Tibial nerve (tissue), 4 donors: ENCODE measurements around the gene FIP1L1. TPM values are rescaled to one million over a fixed set of nuclear protein-coding genes. Genes with fewer than 3 reads are reported as not detected.

Experiments used
- DNase-seq, 2 donors: peaks; one replicate each; pipeline ENCODE4 v3.0.0-alpha.2; 2019; ENCODE audit warnings: low spot score in 2 of 2
- H3K27ac ChIP-seq, 4 donors: fragments of 200-600 bp; sonication (generic) in 3 of 4; one replicate each; pipeline ENCODE4 v1.5.1; 2017 to 2019; ENCODE audit warnings: mild to moderate bottlenecking in 1 of 4
- H3K27me3 ChIP-seq, 2 donors: fragments of 200-600 bp; sonication (generic) in 1 of 2; one replicate each; pipeline versions ENCODE4 v1.5.1 to v1.6.0; 2017 to 2019
- H3K36me3 ChIP-seq, 3 donors: fragments of 200-600 bp; sonication (generic); one replicate each; pipeline ENCODE4 v1.5.1; 2018 to 2019
- H3K4me1 ChIP-seq, 4 donors: fragments of 200-600 bp; sonication (generic) in 3 of 4; one replicate each; pipeline ENCODE4 v1.5.1; 2017 to 2019
- H3K4me3 ChIP-seq, 4 donors: fragments of 200-600 bp; sonication (generic) in 3 of 4; one replicate each; pipeline ENCODE4 v1.5.1; 2017 to 2019; ENCODE audit warnings: mild to moderate bottlenecking in 1 of 4, moderate library complexity in 1 of 4
- H3K9me3 ChIP-seq, 4 donors: fragments of 200-600 bp; sonication (generic) in 3 of 4; one replicate each; pipeline ENCODE4 v1.5.1; 2017 to 2019
- EP300 ChIP-seq, 2 donors: sonication (generic); formaldehyde crosslinking; IDR thresholded peaks; one replicate each; pipeline ENCODE4 v1.6.1; 2017; ENCODE audit warnings: antibody characterized with exemption in 2 of 2, mild to moderate bottlenecking in 1 of 2
- POLR2A ChIP-seq, 2 donors: fragments of 450-650 bp; IDR thresholded peaks; one replicate each; pipeline ENCODE4 v1.6.1; 2017; ENCODE audit warnings: antibody characterized with exemption in 2 of 2, mild to moderate bottlenecking in 2 of 2, moderate library complexity in 2 of 2
- WGBS, 2 donors: methylation state at CpG; one replicate each; pipeline ENCODE4 v1.1.5; 2018; 5-methylcytosine and 5-hydroxymethylcytosine counted together
- total RNA-seq, 4 donors: library from RNA; depleted of rRNA; stranded (reverse); fragments of >200 nt; gene quantifications; one replicate each; pipeline ENCODE4 v1.1.0, GENCODE V29; 2016
- TF ChIP-seq, protein P1 (sequence below), 5 experiments: fragments of 200-600 bp in 3 of 5; fragments of 450-650 bp in 2 of 5; sonication (generic) in 3 of 5; IDR thresholded peaks; one replicate each; pipeline ENCODE4 v1.5.1; 2016 to 2019; ENCODE audit warnings: antibody characterized with exemption in 5 of 5, mild to moderate bottlenecking in 3 of 5, moderate library complexity in 2 of 5

Gene FIP1L1
- total RNA-seq, 4 donors from 2014 or later = 43.2 to 56.4 (median 51.8) TPM

DNA sequence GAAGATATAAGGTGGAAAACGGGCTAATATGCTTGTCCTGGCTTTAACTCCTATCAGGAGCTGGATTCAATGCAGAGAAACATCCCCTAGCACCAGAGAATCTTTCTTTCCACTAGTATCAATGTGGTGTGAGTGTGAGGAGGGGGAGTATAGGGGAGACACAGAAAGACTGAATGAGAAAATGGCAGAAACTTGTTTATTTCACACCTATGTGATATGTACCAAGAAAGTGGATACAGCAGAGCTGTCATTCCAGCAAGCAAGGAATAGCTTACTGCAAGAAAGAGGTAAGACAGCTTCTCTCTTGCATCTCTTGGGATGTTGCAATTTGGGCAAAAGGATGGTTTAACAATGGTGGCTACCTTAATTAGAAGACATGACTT, 108.2 kb downstream of the FIP1L1 start:
- Histone ChIP-seq H3K9me3 (no peaks in the 10 kb centered on the region), H3K4me3 (no peak overlapping the region), H3K27me3 (no peaks in the 10 kb centered on the region), H3K4me1 (peaks cover 0 to 4% (median 1%) of the 10 kb centered on the region in 4 donors), H3K36me3 (no peaks in the 10 kb centered on the region), H3K27ac (no peak overlapping the region)
- DNase-seq = no peak
- WGBS, 2 donors = 58 to 63% methylated on average over 1 of the region's 1 CpG
- no peak for TF ChIP-seq EP300 (IDR thresholded peaks at IDR 0.05)
- TF ChIP-seq POLR2A (IDR thresholded peaks at IDR 0.05) = no peak
- TF ChIP-seq, protein P1, sequence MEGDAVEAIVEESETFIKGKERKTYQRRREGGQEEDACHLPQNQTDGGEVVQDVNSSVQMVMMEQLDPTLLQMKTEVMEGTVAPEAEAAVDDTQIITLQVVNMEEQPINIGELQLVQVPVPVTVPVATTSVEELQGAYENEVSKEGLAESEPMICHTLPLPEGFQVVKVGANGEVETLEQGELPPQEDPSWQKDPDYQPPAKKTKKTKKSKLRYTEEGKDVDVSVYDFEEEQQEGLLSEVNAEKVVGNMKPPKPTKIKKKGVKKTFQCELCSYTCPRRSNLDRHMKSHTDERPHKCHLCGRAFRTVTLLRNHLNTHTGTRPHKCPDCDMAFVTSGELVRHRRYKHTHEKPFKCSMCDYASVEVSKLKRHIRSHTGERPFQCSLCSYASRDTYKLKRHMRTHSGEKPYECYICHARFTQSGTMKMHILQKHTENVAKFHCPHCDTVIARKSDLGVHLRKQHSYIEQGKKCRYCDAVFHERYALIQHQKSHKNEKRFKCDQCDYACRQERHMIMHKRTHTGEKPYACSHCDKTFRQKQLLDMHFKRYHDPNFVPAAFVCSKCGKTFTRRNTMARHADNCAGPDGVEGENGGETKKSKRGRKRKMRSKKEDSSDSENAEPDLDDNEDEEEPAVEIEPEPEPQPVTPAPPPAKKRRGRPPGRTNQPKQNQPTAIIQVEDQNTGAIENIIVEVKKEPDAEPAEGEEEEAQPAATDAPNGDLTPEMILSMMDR (IDR thresholded peaks at IDR 0.05) = no peak

DNA sequence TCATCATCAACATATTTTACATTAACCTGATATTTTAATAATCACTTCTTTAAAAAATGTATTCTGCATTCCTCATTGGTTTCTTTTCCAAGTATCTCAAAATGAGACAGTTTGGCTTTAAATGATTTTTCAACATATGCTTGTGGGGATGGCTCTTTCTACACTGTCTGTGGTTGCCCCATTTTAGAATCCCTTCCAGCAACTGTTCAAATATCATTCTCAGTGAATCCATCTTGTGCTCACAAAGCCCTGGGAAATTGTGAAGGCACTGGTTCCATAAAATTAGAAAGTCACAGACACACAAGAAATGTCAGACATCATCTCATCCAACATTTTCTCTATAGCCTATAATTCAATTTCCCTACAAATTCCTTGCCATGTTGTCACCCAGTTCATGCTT, 110.3 kb downstream of the FIP1L1 start:
- Histone ChIP-seq H3K27ac (no peak overlapping the region), H3K9me3 (no peaks in the 10 kb centered on the region), H3K4me1 (peaks cover 0 to 8% (median 2%) of the 10 kb centered on the region in 4 donors), H3K27me3 (no peaks in the 10 kb centered on the region), H3K36me3 (no peaks in the 10 kb centered on the region), H3K4me3 (no peak overlapping the region)
- no peak for TF ChIP-seq EP300 (IDR thresholded peaks at IDR 0.05)
- DNase-seq = no peak

DNA sequence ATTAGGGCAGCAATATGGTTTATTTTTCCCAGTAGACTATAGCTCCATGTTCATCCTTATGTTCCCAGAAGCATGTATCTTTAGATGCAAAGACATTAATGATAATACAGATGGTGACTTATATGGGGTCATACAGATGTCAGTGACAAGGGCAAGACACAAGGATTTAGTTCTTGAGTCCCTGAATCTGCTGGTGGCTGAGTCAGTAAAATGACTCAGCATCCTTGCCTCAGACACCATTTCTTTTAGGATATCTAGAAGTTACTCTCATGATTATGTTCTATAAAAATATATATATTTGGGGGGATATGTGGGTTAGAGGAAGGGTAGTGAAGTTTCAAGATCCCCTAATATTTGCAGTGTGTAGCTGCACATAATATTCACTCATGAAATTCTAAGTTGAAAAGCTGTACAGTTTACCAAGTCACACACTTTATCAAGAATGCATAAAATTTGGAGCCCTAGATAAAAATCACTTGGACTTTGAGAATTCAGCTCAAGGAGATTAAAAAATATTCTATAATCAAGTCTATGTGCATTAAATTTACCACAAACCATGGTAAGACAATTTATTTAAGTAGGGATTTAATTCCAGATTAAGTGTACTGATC, 111.9 kb downstream of the FIP1L1 start:
- no peak for TF ChIP-seq EP300 (IDR thresholded peaks at IDR 0.05)
- TF ChIP-seq, protein P1 (IDR thresholded peaks at IDR 0.05) = no peak
- TF ChIP-seq POLR2A (IDR thresholded peaks at IDR 0.05) = no peak
- Histone ChIP-seq H3K27me3 (no peaks in the 10 kb centered on the region), H3K4me1 (peaks cover 0 to 8% (median 2%) of the 10 kb centered on the region in 4 donors), H3K27ac (no peak overlapping the region), H3K36me3 (no peaks in the 10 kb centered on the region), H3K4me3 (no peak overlapping the region), H3K9me3 (no peaks in the 10 kb centered on the region)
- DNase-seq = no peak

DNA sequence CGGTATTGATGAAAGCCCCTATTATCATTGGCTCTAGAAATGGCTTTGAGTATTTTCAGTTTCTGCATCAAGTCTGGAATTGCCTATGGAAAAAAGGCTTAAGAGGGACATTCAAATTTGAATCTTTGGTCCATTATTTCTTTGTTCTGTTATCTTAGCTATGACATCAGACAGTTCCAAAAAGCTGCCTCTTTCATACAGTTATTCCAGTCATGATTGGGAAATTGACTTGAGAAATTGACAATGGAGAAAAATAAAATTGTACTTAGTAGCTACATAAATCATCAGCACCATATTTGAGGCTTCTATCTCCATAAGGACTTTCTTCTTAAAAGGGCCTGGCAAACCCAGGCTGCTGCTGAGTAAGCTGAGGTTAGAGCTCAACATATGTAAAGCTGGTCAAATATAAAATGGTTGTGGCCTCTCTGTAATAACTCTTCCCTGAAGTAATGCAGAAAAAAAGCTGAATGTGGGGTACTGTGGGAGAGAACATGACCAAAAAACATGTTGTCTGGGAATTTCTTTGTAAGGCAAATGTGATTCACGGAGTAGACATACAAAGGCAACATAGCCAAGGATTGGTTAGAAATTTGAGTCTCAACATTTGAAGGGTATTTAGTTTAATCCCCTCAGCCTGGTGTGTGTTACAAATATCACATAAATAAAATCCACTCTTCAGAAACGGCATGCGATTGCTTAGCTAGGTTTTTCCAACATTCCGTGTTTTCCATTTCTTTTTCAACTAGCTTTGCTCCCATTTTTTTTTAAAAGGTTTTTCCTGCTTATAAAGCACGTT, 112.9 kb downstream of the FIP1L1 start:
- DNase-seq = no peak
- H3K27me3 ChIP-seq = no peaks in the 10 kb centered on the region
- WGBS, 2 donors = 58 to 61% methylated on average over 6 of the region's 6 CpGs

DNA sequence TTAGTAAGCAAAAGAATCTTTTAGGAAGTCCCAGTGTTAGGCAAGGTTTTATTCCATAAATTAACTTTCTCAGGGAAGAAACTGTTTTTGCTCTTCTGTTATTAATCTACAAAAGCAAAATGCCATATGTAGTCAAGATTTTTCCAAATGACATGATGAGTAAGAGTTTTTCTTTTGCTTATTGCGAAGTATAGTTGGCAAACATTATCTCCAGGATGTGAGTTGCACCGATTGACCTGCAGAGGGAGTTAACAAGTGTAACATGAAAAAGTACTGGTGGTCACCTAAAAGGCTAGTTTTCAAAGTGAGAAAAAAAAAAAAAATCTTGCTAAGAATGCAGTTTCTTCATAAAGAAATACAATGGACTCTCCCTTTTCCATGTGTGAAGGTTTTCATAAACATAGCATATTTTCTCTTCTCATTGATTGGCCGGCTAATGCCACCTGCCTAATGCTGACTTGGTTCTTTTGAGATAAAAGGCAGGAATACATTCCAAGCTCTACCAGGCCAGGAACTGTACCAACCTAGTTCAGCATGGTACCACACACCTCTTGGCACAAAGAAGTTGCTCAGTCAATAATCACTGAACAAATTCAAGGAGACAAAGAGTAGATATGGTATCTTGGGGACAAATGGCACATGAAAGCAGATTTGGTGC, 113.7 kb downstream of the FIP1L1 start:
- DNase-seq = peak; percentile 28 to 74
- no peak overlapping the region for H3K27ac ChIP-seq
- TF ChIP-seq, protein P1 (IDR thresholded peaks at IDR 0.05) = peak; percentile 41 to 64 (median 54)
- TF ChIP-seq POLR2A (IDR thresholded peaks at IDR 0.05) = no peak
- TF ChIP-seq EP300 (IDR thresholded peaks at IDR 0.05) = peak in 1 of 2 donors; percentile 54

More for the DNA sequence above, 112.9 kb downstream of the FIP1L1 start:
- Histone ChIP-seq H3K4me3 (no peak overlapping the region), H3K27ac (no peak overlapping the region), H3K9me3 (no peaks in the 10 kb centered on the region), H3K36me3 (no peaks in the 10 kb centered on the region), H3K4me1 (peaks cover 0 to 8% (median 2%) of the 10 kb centered on the region in 4 donors)
- TF ChIP-seq, protein P1 (IDR thresholded peaks at IDR 0.05) = no peak

More for the DNA sequence above, 113.7 kb downstream of the FIP1L1 start:
- Histone ChIP-seq H3K4me1 (peaks cover 0 to 8% (median 2%) of the 10 kb centered on the region in 4 donors), H3K27me3 (no peaks in the 10 kb centered on the region), H3K36me3 (no peaks in the 10 kb centered on the region), H3K4me3 (no peak overlapping the region), H3K9me3 (no peaks in the 10 kb centered on the region)
- 42 to 44% methylated on average over 3 of the region's 3 CpGs for WGBS, 2 donors
